ENCODE data around the gene SCARF2. TPM values are rescaled to one million over a fixed set of nuclear protein-coding genes. Genes with fewer than 3 reads are reported as not detected.

Gene SCARF2
- total RNA-seq, 1 experiment from 2014 or later = 10.8 TPM

- H4K8ac ChIP-seq (replicated peaks; ENCODE audit: insufficient read length, low read depth, low read length) = no peak overlapping the region
- no peaks in the 10 kb centered on the region for H3K4me1 ChIP-seq (ENCODE audit: insufficient read depth, low read length)
- H3K14ac ChIP-seq (ENCODE audit: insufficient read depth, low read length) = no peak overlapping the region
- H3K4me2 ChIP-seq (ENCODE audit: insufficient read depth, insufficient read length, low read length) = no peak overlapping the region
- no peak overlapping the region for H2BK120ac ChIP-seq (ENCODE audit: low read depth, low read length, poor library complexity, severe bottlenecking)
- no peaks in the 10 kb centered on the region for H3K9me3 ChIP-seq (ENCODE audit: control insufficient read depth, low read depth, low read length)
- no peak overlapping the region for H4K5ac ChIP-seq (ENCODE audit: insufficient read length, low read depth, low read length)
- H2AK5ac ChIP-seq (ENCODE audit: insufficient read length, low read length) = no peak overlapping the region
- Mint-ChIP-seq H3K27me3 (ENCODE audit: low read depth) (peaks cover 36% of the 10 kb centered on the region), H3K27ac (no peak overlapping the region), H3K4me3 (no peak overlapping the region), H3K4me1 (peaks cover 12 to 17% of the 10 kb centered on the region in 2 experiments), H3K36me3 (ENCODE audit: insufficient read depth in 1 of 3, low read depth in 3 of 3) (peaks cover 1 to 3% (median 3%) of the 10 kb centered on the region in 3 experiments; a peak in 4 of 7 replicates), H3K9me3 (no peaks in the 10 kb centered on the region)
- H3K79me1 ChIP-seq (ENCODE audit: insufficient read depth, low read depth, low read length, poor library complexity, severe bottlenecking) = no peaks in the 10 kb centered on the region
- H3K27ac ChIP-seq (ENCODE audit: insufficient read length, low read depth, low read length) = no peak overlapping the region
- no CpG with 5 or more reads among the region's 13 CpGs for WGBS (ENCODE audit: extremely low coverage, insufficient read length, low lambda C conversion rate)
- no peaks in the 10 kb centered on the region for H3K79me2 ChIP-seq (ENCODE audit: insufficient read depth, low read length)
- H4K91ac ChIP-seq (ENCODE audit: insufficient read length, low read depth, low read length) = no peak overlapping the region
- no peak overlapping the region for H2BK12ac ChIP-seq (ENCODE audit: insufficient read length, low read depth, low read length)
- DNase-seq = no peak
- peaks cover 5% of the 10 kb centered on the region; the same call in 1 of the 2 replicates for H3K27me3 ChIP-seq (ENCODE audit: insufficient read depth, low read length)
- no peak overlapping the region for H2BK15ac ChIP-seq (ENCODE audit: low read depth, low read length)
- peaks cover 17% of the 10 kb centered on the region for H3K23me2 ChIP-seq (ENCODE audit: insufficient read length, low read depth, low read length, poor library complexity, severe bottlenecking)
- no peak overlapping the region for H3T11ph ChIP-seq (ENCODE audit: low read length)
- no peak for TF ChIP-seq CTCF (conservative IDR thresholded peaks at IDR 0.05)
- H4K20me1 ChIP-seq (ENCODE audit: control insufficient read depth, insufficient read depth, insufficient read length) = no peaks in the 10 kb centered on the region
- H3K23ac ChIP-seq (ENCODE audit: insufficient read length, low read depth, low read length) = no peak overlapping the region
- no peak overlapping the region for H2BK20ac ChIP-seq (ENCODE audit: low read depth, low read length, poor library complexity, severe bottlenecking)
- H3K18ac ChIP-seq (ENCODE audit: insufficient read length, low read depth, low read length) = no peak overlapping the region
- no peak overlapping the region for H3K56ac ChIP-seq (ENCODE audit: insufficient read length, low read depth, low read length)
- no peak overlapping the region for H2AFZ ChIP-seq (ENCODE audit: low read length)
- H3K4ac ChIP-seq (ENCODE audit: low read depth, low read length) = no peak overlapping the region
- H2BK5ac ChIP-seq (ENCODE audit: insufficient read length, low read length) = no peak overlapping the region
- no peak overlapping the region for H3K9ac ChIP-seq (ENCODE audit: extremely low read depth, insufficient read length, low read length)
Measured at GRCh38 chr22:20440637-20441591, 3.3 kb upstream of the SCARF2 start.
